Measurements from ENCODE around the gene CDAN1.
"Not testable (repeated sequence)": the region's sequence is repeated elsewhere in the genome, so short reads cannot be mapped to it uniquely, and the experiment has no call there.

CDAN1 gene

DNA sequence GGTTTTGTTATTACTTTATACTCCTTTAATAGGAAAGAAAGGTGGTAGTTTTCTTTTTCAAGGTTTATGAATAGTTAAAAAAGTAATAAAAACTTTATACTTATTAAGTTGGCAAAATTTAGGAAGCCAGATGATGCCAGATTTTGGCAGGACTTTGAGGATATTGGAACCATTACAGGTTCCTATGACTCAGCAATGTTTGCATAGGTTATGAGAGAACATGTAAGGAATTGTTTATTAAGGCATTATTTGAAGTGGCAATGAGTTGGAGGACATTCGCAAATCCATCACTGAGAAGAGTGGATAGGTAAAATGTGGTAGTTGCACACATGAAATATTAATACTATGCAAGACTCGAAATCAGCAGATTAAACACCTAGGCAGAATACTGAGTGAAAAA is 29.9 kb downstream of the CDAN1 start:
- no peaks in the 10 kb centered on the region for H3K36me3 Mint-ChIP-seq
- H3K9me3 Mint-ChIP-seq: no peaks in the 10 kb centered on the region
- H3K4me3 Mint-ChIP-seq: no peak overlapping the region
- no peaks in the 10 kb centered on the region for H3K4me1 Mint-ChIP-seq
- no peak overlapping the region for H3K27ac Mint-ChIP-seq
- H3K27me3 Mint-ChIP-seq: no peaks in the 10 kb centered on the region
- no peak for ATAC-seq

DNA sequence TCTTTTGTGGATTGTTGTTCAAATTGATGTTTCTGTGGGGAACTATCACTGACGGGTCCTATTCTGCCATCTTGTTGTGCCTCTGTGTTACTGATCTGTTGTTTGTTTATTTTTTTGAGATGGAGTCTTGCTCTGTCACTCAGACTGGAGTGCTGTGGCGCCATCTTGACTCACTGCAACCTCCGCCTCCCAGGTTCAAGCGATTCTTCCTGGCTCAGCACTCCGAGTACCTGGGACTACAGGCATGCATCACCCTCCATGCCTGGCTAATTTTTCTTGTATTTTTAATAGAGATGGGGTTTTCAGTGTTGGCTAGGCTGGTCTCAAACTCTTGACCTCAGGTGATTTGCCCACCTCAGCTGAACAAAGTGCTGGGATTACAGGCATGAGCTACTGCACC is 31.6 kb downstream of the CDAN1 start:
- H3K4me3 Mint-ChIP-seq: no peak overlapping the region
- ATAC-seq: no peak
- no peaks in the 10 kb centered on the region for H3K9me3 Mint-ChIP-seq
- no peaks in the 10 kb centered on the region for H3K4me1 Mint-ChIP-seq
- peaks cover 11% of the 10 kb centered on the region for H3K36me3 Mint-ChIP-seq
- H3K27ac Mint-ChIP-seq: no peak overlapping the region
- no peaks in the 10 kb centered on the region for H3K27me3 Mint-ChIP-seq

DNA sequence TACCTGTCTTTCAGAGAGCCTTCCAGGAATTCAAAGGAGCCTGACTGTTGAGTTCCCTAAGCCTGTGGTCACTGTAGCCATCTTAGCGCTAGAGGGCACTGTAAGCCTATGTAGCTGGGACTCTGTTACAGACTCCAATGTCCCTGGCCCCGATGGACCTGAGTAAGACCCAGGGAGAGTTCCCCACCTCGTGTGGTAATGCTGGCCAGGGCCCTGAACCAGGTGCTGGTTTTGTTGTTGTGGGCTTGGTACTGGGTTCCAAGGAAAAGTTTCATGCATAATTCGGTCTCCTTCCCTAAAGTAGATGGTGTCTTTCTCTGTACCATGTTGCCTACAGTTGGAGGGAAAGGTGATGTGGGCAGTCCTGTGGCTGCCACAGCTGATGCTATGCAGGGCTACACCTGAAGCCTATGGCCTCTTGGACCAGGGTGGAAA is 32.4 kb downstream of the CDAN1 start:
- Mint-ChIP-seq H3K9me3 (no peaks in the 10 kb centered on the region), H3K4me3 (no peak overlapping the region), H3K4me1 (no peaks in the 10 kb centered on the region), H3K36me3 (peaks cover 15% of the 10 kb centered on the region), H3K27me3 (no peaks in the 10 kb centered on the region), H3K27ac (no peak overlapping the region)
- ATAC-seq: peak; percentile 83

DNA sequence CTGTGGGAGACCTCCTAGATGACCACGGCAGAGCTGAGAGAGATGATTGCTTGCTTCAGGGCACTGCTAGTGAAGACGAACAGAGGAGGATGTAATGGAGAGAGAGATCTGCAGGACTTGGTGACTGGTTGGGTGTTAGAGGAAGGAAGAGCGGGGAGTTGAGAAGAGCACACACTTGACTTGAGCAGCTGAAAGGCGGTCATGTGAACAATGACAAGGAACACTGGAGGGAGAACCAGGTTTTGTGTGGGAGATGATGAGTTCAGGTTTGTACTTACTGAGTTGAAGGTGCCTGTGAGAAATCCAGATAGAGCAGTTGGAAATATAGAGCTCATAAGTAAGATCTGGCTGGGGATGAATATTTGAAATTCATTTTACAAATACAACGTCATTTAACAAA is 40.3 kb downstream of the CDAN1 start:
- Mint-ChIP-seq H3K9me3 (no peaks in the 10 kb centered on the region), H3K27me3 (no peaks in the 10 kb centered on the region), H3K27ac (no peak overlapping the region), H3K4me3 (no peak overlapping the region), H3K4me1 (no peaks in the 10 kb centered on the region), H3K36me3 (peaks cover 36% of the 10 kb centered on the region)
- ATAC-seq: no peak

DNA sequence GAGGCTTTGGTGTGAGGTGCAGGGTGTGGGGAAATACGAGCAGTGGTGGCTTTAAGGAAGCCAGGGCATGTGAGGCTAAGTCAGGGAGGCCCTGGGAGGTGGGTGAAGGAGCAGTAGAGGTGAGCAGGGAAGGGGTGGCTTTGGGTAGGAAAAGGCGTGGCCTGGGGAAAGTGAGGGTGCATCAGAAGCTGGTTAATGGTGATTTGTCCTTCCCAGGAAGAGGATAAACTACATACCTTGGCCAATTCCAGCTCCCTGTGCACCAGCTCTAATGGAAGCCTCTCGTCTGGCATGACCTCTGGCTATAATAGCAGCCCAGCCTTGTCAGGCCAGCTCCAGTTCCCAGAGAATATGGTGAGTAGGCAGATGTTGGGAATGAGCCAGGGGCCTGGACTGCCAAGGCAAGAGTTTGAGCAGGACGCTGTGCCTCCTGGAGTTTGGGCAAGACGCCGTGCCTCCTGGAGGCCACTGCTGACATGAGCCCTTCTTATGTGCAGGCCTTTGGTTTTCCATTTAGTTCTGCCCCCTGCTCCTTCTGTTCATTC is 41.3 kb downstream of the CDAN1 start:
- Mint-ChIP-seq H3K36me3 (peaks cover 28% of the 10 kb centered on the region), H3K27ac (no peak overlapping the region)

DNA sequence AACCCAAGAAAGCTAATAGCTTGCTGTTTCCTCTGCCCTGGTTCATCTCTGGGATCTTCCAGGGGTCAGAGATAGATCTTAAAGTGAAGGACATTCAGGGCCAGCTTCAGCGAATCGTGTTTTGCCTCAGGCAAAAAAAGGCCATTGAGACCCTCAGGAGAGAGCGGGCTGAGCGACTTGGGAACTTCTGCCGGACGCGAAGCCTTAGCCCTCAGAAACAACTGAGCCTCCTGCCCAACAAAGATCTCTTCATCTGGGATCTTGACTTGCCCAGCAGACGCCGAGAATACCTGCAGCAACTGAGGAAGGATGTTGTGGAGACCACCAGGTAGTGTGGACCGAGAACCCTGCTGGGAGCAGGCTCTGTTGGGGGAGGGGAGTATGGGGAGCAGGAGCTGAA is 42.5 kb downstream of the CDAN1 start:
- H3K27ac Mint-ChIP-seq: no peak overlapping the region
- no peaks in the 10 kb centered on the region for H3K27me3 Mint-ChIP-seq
- peaks cover 21% of the 10 kb centered on the region for H3K36me3 Mint-ChIP-seq
- ATAC-seq: no peak
- H3K4me3 Mint-ChIP-seq: no peak overlapping the region
- H3K4me1 Mint-ChIP-seq: no peaks in the 10 kb centered on the region
- no peaks in the 10 kb centered on the region for H3K9me3 Mint-ChIP-seq

More for the DNA sequence above, 41.3 kb downstream of the CDAN1 start:
- Mint-ChIP-seq H3K27me3 (no peaks in the 10 kb centered on the region), H3K4me1 (no peaks in the 10 kb centered on the region), H3K4me3 (no peak overlapping the region), H3K9me3 (no peaks in the 10 kb centered on the region)
- ATAC-seq: no peak

DNA sequence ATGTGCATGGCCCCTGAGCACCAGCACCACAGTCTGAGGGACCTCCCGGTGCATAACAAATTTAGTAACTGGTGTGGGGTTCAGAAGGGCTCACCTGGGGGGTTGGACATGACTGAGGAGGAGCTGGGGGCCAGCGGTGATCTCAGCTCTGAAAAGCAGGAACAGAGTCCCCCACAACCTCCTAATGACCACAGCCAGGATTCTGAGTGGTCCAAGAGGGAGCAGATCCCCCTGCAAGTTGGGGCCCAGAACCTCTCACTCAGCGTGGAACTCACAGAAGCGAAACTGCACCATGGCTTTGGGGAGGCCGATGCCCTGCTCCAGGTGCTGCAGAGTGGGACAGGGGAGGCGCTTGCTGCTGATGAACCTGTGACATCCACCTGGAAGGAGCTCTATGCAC is 43.0 kb downstream of the CDAN1 start:
- no peaks in the 10 kb centered on the region for H3K9me3 Mint-ChIP-seq
- H3K4me1 Mint-ChIP-seq: no peaks in the 10 kb centered on the region
- no peak overlapping the region for H3K4me3 Mint-ChIP-seq
- no peak for ATAC-seq
- H3K36me3 Mint-ChIP-seq: peaks cover 16% of the 10 kb centered on the region
- H3K27me3 Mint-ChIP-seq: no peaks in the 10 kb centered on the region
- H3K27ac Mint-ChIP-seq: no peak overlapping the region

DNA sequence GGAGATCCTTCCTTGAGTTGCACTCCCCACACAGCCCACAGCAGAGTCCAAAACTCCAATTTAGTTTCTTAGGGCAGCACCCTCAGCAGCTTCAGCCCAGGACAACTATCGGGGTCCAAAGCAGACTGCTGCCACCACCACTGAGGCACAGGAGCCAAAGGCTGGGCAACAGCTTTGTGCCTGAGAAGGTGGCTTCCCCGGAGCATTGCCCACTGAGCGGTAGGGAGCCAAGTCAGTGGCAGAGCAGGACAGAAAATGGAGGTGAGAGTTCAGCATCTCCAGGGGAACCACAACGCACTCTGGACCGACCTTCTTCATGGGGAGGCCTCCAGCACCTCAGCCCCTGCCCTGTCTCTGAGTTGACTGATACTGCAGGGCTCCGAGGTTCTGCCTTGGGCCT is 43.4 kb downstream of the CDAN1 start:
- peaks cover 13% of the 10 kb centered on the region for H3K36me3 Mint-ChIP-seq
- H3K9me3 Mint-ChIP-seq: no peaks in the 10 kb centered on the region
- no peak for ATAC-seq
- H3K27ac Mint-ChIP-seq: no peak overlapping the region
- no peak overlapping the region for H3K4me3 Mint-ChIP-seq
- no peaks in the 10 kb centered on the region for H3K4me1 Mint-ChIP-seq
- H3K27me3 Mint-ChIP-seq: no peaks in the 10 kb centered on the region

DNA sequence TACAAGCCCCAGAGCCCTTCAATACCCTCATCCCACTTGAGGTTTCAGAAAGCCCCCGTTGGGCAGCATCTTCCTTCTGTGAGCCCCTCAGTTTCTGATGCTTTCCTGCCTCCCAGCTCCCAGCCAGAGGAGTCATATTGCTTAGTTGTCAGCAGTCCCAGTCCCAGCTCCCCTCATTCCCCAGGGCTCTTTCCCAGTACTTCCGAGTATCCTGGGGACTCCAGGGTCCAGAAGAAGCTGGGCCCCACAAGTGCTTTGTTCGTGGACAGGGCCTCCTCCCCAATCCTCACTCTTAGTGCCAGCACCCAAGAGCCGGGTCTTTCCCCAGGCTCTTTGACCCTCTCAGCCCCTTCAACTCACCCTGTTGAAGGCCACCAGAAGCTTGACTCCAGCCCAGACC is 43.9 kb downstream of the CDAN1 start:
- Mint-ChIP-seq H3K27me3 (no peaks in the 10 kb centered on the region), H3K27ac (no peak overlapping the region)

DNA sequence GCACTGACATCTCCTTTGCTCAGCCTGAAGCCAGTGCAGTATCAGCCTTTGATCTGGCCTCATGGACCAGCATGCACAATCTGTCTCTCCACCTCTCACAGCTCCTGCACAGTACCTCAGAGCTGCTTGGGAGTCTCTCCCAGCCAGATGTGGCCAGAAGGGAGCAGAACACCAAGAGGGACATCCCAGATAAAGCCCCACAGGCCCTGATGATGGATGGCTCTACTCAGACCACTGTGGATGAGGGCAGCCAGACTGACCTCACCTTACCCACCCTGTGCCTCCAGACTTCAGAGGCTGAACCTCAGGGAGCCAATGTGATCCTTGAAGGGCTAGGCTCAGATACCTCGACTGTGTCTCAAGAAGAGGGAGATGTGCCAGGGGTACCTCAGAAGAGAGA is 44.4 kb downstream of the CDAN1 start:
- Mint-ChIP-seq H3K36me3 (peaks cover 9% of the 10 kb centered on the region), H3K4me1 (no peaks in the 10 kb centered on the region), H3K4me3 (no peak overlapping the region), H3K27me3 (no peaks in the 10 kb centered on the region), H3K27ac (no peak overlapping the region), H3K9me3 (no peaks in the 10 kb centered on the region)
- no peak for ATAC-seq

More for the DNA sequence above, 43.9 kb downstream of the CDAN1 start:
- Mint-ChIP-seq H3K4me1 (no peaks in the 10 kb centered on the region), H3K4me3 (no peak overlapping the region), H3K36me3 (peaks cover 10% of the 10 kb centered on the region), H3K9me3 (no peaks in the 10 kb centered on the region)
- ATAC-seq: no peak

DNA sequence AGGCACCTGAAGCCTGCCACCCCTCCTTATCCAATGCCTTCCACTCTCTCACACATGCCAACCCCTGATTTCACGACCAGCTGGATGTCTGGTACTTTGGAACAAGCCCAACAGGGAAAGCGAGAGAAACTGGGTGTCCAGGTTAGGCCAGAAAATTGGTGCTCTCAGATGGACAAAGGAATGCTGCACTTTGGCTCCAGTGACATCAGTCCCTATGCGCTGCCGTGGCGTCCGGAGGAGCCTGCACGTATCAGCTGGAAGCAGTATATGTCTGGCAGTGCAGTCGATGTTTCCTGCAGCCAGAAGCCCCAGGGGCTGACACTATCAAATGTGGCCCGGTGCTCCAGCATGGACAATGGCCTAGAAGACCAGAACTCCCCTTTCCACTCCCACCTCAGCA is 45.2 kb downstream of the CDAN1 start:
- H3K9me3 Mint-ChIP-seq: no peaks in the 10 kb centered on the region
- H3K27me3 Mint-ChIP-seq: no peaks in the 10 kb centered on the region
- no peak for ATAC-seq
- H3K4me3 Mint-ChIP-seq: no peak overlapping the region
- H3K4me1 Mint-ChIP-seq: no peaks in the 10 kb centered on the region
- H3K36me3 Mint-ChIP-seq: peaks cover 9% of the 10 kb centered on the region
- H3K27ac Mint-ChIP-seq: no peak overlapping the region

DNA sequence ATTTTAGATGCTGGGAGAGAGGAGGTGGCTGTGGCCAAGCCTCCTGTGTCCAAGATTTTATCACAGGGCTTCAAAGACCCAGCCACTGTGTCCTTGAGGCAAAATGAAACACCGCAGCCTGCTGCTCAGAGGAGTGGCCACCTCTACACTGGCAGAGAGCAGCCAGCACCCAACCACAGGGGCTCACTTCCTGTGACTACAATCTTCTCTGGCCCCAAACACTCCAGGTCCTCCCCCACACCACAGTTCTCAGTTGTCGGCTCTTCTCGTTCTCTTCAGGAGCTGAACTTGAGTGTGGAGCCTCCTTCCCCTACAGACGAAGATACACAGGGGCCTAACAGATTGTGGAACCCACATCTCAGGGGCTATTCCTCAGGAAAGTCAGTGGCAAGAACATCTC is 45.6 kb downstream of the CDAN1 start:
- ATAC-seq: no peak
- H3K27ac Mint-ChIP-seq: no peak overlapping the region
- no peaks in the 10 kb centered on the region for H3K4me1 Mint-ChIP-seq

DNA sequence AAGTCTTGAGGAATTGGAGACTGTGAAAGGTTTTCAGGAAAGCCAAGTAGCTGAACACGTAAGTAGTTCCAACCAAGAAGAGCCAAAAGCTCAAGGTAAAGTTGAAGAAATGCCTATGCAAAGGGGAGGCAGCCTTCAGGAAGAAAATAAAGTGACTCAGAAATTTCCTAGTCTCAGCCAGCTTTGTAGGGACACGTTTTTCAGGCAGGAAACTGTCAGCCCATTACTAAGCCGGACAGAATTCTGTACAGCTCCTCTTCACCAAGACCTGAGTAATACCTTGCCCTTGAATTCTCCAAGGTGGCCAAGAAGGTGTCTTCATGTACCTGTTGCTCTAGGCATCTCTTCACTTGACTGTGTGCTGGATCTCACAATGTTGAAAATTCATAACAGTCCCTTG is 48.6 kb downstream of the CDAN1 start:
- no peak for ATAC-seq
- H3K9me3 Mint-ChIP-seq: no peaks in the 10 kb centered on the region
- H3K4me1 Mint-ChIP-seq: no peaks in the 10 kb centered on the region
- peaks cover 13% of the 10 kb centered on the region for H3K36me3 Mint-ChIP-seq
- no peak overlapping the region for H3K4me3 Mint-ChIP-seq
- no peaks in the 10 kb centered on the region for H3K27me3 Mint-ChIP-seq
- no peak overlapping the region for H3K27ac Mint-ChIP-seq

More for the DNA sequence above, 45.6 kb downstream of the CDAN1 start:
- Mint-ChIP-seq H3K36me3 (peaks cover 9% of the 10 kb centered on the region), H3K9me3 (no peaks in the 10 kb centered on the region), H3K4me3 (no peak overlapping the region), H3K27me3 (no peaks in the 10 kb centered on the region)

DNA sequence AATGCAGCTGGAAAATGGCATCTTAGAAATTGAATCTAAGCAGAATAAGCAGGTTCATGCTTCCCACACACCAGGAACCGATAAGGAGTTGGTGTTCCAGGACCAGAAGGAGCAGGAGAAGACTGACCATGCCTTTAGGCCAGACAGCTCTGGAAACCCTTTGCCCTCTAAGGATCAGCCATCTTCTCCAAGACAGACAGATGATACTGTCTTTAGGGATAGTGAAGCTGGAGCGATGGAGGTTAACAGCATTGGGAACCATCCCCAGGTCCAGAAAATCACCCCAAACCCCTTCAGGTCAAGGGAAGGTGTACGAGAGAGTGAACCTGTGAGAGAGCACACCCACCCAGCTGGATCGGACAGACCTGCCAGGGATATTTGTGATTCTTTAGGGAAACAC is 49.2 kb downstream of the CDAN1 start:
- no peak for ATAC-seq
- Mint-ChIP-seq H3K27me3 (no peaks in the 10 kb centered on the region), H3K4me1 (no peaks in the 10 kb centered on the region), H3K27ac (no peak overlapping the region), H3K36me3 (peaks cover 17% of the 10 kb centered on the region), H3K4me3 (no peak overlapping the region), H3K9me3 (no peaks in the 10 kb centered on the region)

DNA sequence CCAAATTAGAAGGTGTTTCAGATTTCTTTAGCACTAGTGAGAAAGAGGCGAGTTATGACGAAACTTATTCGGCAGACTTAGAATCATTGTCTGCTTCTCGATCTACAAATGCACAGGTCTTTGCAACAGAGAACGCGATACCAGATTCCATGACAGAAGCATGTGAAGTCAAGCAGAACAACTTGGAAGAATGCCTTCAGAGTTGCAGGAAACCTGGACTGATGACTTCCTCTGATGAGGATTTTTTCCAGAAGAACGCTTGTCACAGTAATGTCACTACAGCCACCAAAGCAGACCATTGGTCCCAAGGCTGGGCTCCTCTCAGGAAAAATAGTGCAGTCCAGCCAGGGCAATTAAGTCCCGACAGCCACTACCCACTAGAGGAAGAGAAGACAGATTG is 50.6 kb downstream of the CDAN1 start:
- Mint-ChIP-seq H3K27me3 (no peaks in the 10 kb centered on the region), H3K36me3 (peaks cover 32% of the 10 kb centered on the region), H3K4me1 (no peaks in the 10 kb centered on the region), H3K27ac (no peak overlapping the region), H3K4me3 (no peak overlapping the region), H3K9me3 (no peaks in the 10 kb centered on the region)
- no peak for ATAC-seq

DNA sequence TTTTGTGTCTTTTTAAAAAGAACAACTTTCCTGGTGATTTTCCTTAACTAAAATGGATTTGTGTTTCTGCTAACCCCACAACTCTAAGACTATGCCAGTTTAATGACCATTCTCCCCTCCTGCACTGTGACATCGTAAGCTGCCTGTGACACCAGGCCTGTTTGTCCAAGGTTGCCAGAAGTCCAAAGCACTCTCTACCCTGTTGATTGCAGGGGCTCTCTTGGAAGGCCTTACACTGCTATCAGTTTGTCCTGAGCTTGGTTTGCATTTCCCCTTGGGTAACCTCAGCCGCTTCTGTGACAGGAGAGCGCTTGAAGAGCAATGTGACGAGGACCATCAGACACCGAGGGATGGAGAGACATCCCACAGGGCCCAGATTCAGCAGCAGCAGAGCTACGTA is 55.8 kb downstream of the CDAN1 start:
- no peaks in the 10 kb centered on the region for H3K27me3 Mint-ChIP-seq
- ATAC-seq: no peak
- H3K27ac Mint-ChIP-seq: no peak overlapping the region
- H3K36me3 Mint-ChIP-seq: peaks cover 52% of the 10 kb centered on the region
- H3K4me1 Mint-ChIP-seq: peaks cover 5% of the 10 kb centered on the region
- H3K4me3 Mint-ChIP-seq: no peak overlapping the region
- no peaks in the 10 kb centered on the region for H3K9me3 Mint-ChIP-seq

DNA sequence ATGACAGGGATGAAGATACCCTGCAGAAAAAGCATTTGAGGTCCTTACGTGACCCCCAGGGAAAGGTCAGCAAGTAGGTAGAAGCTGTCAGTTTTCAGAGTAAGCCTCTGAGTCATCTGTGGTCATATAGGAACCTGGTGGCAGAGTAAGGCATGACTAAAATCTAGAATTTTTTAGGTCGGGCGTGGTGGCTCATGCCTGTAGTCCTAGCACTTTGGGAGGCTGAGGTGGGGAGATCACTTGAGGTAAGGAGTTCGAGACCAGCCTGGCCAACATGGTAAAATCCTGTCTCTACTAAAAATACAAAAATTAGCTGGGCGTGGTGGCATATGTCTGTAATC is 56.8 kb downstream of the CDAN1 start:
- peak overlapping the region; percentile 59 for H3K27ac Mint-ChIP-seq

More for the DNA sequence above, 56.8 kb downstream of the CDAN1 start:
- H3K27me3 Mint-ChIP-seq, H3K9me3 Mint-ChIP-seq, H3K4me3 Mint-ChIP-seq, H3K4me1 Mint-ChIP-seq: not testable (repeated sequence)
- peaks cover 59% of the 10 kb centered on the region for H3K36me3 Mint-ChIP-seq
- peak; percentile 81 for ATAC-seq

Measured in stimulated activated memory B cell treated with anti-CD40 and anti-IgM and Interleukin-4, amounts not matched to agents 10 μg/mL and 1 μg/mL and 100 μg/mL, for 72 hours (primary cell).